ENCODE results near the gene PEAK3. TPM values are rescaled to one million over a fixed set of nuclear protein-coding genes. Genes with fewer than 3 reads are reported as not detected.

The PEAK3 gene
- total and polyA plus RNA-seq, 9 of the 15 experiments (the other 6 are each of a cell fraction or from before 2014, with no cell fraction given): 0.07 to 0.40 TPM; not detected in 7

GRCh38 chr19:2266183-2266993 lies 15.6 kb downstream of the PEAK3 start:
- Histone ChIP-seq H3K4me3 (no peak overlapping the region), H3K79me2 (ENCODE audit: control insufficient read depth, insufficient read depth, low read length) (peaks cover 30% of the 10 kb centered on the region), H3K27me3 (ENCODE audit: control insufficient read depth in 2 of 2, insufficient read depth in 2 of 2, low read length in 2 of 2) (no peaks in the 10 kb centered on the region), H3K36me3 (ENCODE audit: control insufficient read depth, insufficient read depth, low read length) (peaks cover 5% of the 10 kb centered on the region; the same call in 2 of the 3 replicates), H2AFZ (ENCODE audit: low read depth, low read length) (peak overlapping the region; percentile 82), H3K4me1 (replicated peaks in 1 of 2; ENCODE audit: control insufficient read depth in 2 of 2, insufficient read depth in 2 of 2, low read length in 2 of 2) (peaks cover 24 to 62% of the 10 kb centered on the region in 2 experiments), H3K9ac (ENCODE audit: insufficient read depth in 1 of 2, low read depth in 2 of 2, low read length in 2 of 2) (peak overlapping the region; percentile 27 to 86; a peak in 3 of 4 replicates), H3K9me3 (replicated peaks; ENCODE audit: control insufficient read depth, insufficient read depth, low read depth, low read length) (no peaks in the 10 kb centered on the region), H3K9me1 (ENCODE audit: control insufficient read depth, insufficient read depth, low read length) (no peaks in the 10 kb centered on the region), H4K20me1 (replicated peaks; ENCODE audit: control insufficient read depth, insufficient read depth, low read length) (peaks cover 18% of the 10 kb centered on the region), H3K4me2 (ENCODE audit: insufficient read depth, low read length) (peak overlapping the region; percentile 55), H3K27ac (ENCODE audit: extremely low read depth, low read depth, low read length) (peak overlapping the region; percentile 49)
- CTCF ChIA-PET (ENCODE audit: low intra/inter-chr PET ratio): no interaction called here
- ATAC-seq (peak; percentile 40), DNase-seq (ENCODE audit: extremely low read depth in 1 of 4, low spot score in 3 of 4) (peak; percentile 51 to 91 (median 64)), FAIRE-seq (peak; percentile 88)
- no TSS peak for BruUV-seq (replicated peaks)
- in situ Hi-C loops (cut with MboI): no loop called here
- POLR2A ChIA-PET: interaction anchor here (0.6 to 1.7 kb wide), 4 partner anchors 10 to 717 kb away, joined by 3 to 6 read pairs (median 3); no protein-coding TSS in a partner anchor
- WGBS (ENCODE audit: insufficient coverage, low coverage, missing lambda C conversion rate): 36% methylated on average over 12 of the region's 18 CpGs
- intact Hi-C loops (cut with micrococcal nuclease): loop anchor here (10.0 kb wide), 1 partner anchor 102 kb away; the partner anchor contains the start of gene DOT1L
- TF ChIP-seq CTBP1 (IDR thresholded peaks at IDR 0.05; ENCODE audit: borderline replicate concordance) (peak; percentile 91), TBP (optimal IDR thresholded peaks at IDR 0.05; ENCODE audit: low read depth, low read length) (peak; percentile 21), ZNF592 (IDR thresholded peaks at IDR 0.05) (peak; percentile 91), RBFOX2 (IDR thresholded peaks at IDR 0.05; ENCODE audit: low read depth, low read length) (peak; percentile 73), KDM1A (IDR thresholded peaks at IDR 0.05) (peak in 1 of 2 experiments; percentile 18; a peak in 1 of 4 replicates), MNT (conservative IDR thresholded peaks at IDR 0.05) (peak; percentile 90 to 94), ARID4B (CRISPR knock-in tag; IDR thresholded peaks at IDR 0.05) (peak; percentile 37; the same call in 1 of the 2 replicates), NR2C2 (CRISPR knock-in tag; IDR thresholded peaks at IDR 0.05) (no peak), NR2C2 (tag; IDR thresholded peaks at IDR 0.05) (peak; percentile 27), TCF3 (CRISPR knock-in tag; IDR thresholded peaks at IDR 0.05) (peak; percentile 31)
